HG02884 (cell line): ENCODE results near the gene TM2D3.

Experiments
- ATAC-seq: cut with Tn5 transposase; IDR thresholded peaks from one replicate; pipeline ENCODE4 v1.9.1; 2021; ENCODE audit warnings: mild to moderate bottlenecking, moderate library complexity; ENCODE audit not compliant: unreplicated experiment

The TM2D3 gene

GRCh38 chr15:101625980-101626379 is 26.2 kb downstream of the TM2D3 start:
- no peak for ATAC-seq

- ATAC-seq: no peak
Measured at GRCh38 chr15:101625184-101625583, 27.0 kb downstream of the TM2D3 start.

- no peak for ATAC-seq
Measured at GRCh38 chr15:101623367-101624304, 28.5 kb downstream of the TM2D3 start.

GRCh38 chr15:101621961-101622360 is 30.2 kb downstream of the TM2D3 start:
- no peak for ATAC-seq

GRCh38 chr15:101620671-101621070 is 31.5 kb downstream of the TM2D3 start:
- no peak for ATAC-seq

- no peak for ATAC-seq
Measured at GRCh38 chr15:101619615-101619865, 32.6 kb downstream of the TM2D3 start.

GRCh38 chr15:101618851-101619614 is 33.1 kb downstream of the TM2D3 start:
- no peak for ATAC-seq

GRCh38 chr15:101618076-101618475 is 34.1 kb downstream of the TM2D3 start:
- ATAC-seq: no peak

GRCh38 chr15:101617390-101617965 is 34.7 kb downstream of the TM2D3 start:
- no peak for ATAC-seq

- ATAC-seq: no peak
Measured at GRCh38 chr15:101615986-101616848, 36.0 kb downstream of the TM2D3 start.

GRCh38 chr15:101615414-101615985 is 36.7 kb downstream of the TM2D3 start:
- no peak for ATAC-seq

GRCh38 chr15:101614761-101615160 is 37.4 kb downstream of the TM2D3 start:
- ATAC-seq: no peak

GRCh38 chr15:101614001-101614585 is 38.1 kb downstream of the TM2D3 start:
- ATAC-seq: no peak

- no peak for ATAC-seq
Measured at GRCh38 chr15:101613130-101614000, 38.8 kb downstream of the TM2D3 start.

GRCh38 chr15:101612676-101613075 is 39.5 kb downstream of the TM2D3 start:
- ATAC-seq: no peak

- ATAC-seq: no peak
Measured at GRCh38 chr15:101611580-101612299, 40.4 kb downstream of the TM2D3 start.

GRCh38 chr15:101611007-101611406 is 41.2 kb downstream of the TM2D3 start:
- no peak for ATAC-seq

- no peak for ATAC-seq
Measured at GRCh38 chr15:101610611-101611000, 41.6 kb downstream of the TM2D3 start.
